Transverse colon (tissue), 3 donors: ENCODE results near the gene AP1M1.

Source experiments
- POLR2A ChIP-seq: fragments of 450-650 bp; IDR thresholded peaks from one replicate; pipeline ENCODE4 v1.6.1; 2016; ENCODE audit warnings: antibody characterized with exemption, mild to moderate bottlenecking, moderate library complexity
- TF ChIP-seq, protein P1 (sequence below), 5 experiments: fragments of 200-600 bp in 3 of 5; fragments of 450-650 bp in 2 of 5; sonication (generic) in 3 of 5; IDR thresholded peaks; 1 replicate in 2 of 5; 2 replicates in 3 of 5; pipeline ENCODE4 v1.5.1; 2016 to 2017; ENCODE audit warnings: antibody characterized with exemption in 5 of 5, inconsistent platforms in 3 of 5, mild to moderate bottlenecking in 2 of 5, moderate library complexity in 1 of 5

DNA sequence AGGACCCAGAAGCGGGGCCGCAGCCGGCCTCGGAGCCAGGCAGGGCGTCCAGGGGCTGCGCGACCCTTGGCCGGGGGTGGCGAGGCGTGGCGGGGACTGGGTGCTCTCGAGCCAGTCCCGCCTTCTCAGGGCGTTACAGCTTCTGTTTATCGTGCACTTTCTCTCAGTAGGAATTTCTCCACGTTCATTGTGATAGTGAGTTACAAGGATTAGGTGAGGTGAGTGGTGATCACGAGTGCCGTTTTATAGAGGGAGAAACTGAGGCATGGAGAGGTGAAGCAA lies 600 bp downstream of the AP1M1 start:
- TF ChIP-seq POLR2A: no peak
- TF ChIP-seq, protein P1, sequence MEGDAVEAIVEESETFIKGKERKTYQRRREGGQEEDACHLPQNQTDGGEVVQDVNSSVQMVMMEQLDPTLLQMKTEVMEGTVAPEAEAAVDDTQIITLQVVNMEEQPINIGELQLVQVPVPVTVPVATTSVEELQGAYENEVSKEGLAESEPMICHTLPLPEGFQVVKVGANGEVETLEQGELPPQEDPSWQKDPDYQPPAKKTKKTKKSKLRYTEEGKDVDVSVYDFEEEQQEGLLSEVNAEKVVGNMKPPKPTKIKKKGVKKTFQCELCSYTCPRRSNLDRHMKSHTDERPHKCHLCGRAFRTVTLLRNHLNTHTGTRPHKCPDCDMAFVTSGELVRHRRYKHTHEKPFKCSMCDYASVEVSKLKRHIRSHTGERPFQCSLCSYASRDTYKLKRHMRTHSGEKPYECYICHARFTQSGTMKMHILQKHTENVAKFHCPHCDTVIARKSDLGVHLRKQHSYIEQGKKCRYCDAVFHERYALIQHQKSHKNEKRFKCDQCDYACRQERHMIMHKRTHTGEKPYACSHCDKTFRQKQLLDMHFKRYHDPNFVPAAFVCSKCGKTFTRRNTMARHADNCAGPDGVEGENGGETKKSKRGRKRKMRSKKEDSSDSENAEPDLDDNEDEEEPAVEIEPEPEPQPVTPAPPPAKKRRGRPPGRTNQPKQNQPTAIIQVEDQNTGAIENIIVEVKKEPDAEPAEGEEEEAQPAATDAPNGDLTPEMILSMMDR (IDR thresholded peaks at IDR 0.05): no peak
